Measurements from ENCODE around the gene APCDD1L. TPM values are rescaled to one million over a fixed set of nuclear protein-coding genes. Genes with fewer than 3 reads are reported as not detected.
A peak's percentile ranks its signal among the peaks of the same experiment; 100 is the strongest.

APCDD1L gene
- total and polyA plus RNA-seq, 7 donors: 0.22 to 1.9 (median 0.84) TPM; not detected in 1

- no peaks in the 10 kb centered on the region for H3K27me3 ChIP-seq
- DNase-seq: no peak
- TF ChIP-seq POLR2A (IDR thresholded peaks at IDR 0.05): no peak
- no peak for TF ChIP-seq CTCF (IDR thresholded peaks at IDR 0.05)
- TF ChIP-seq EP300 (IDR thresholded peaks at IDR 0.05): no peak
- no peak for TF ChIP-seq POLR2AphosphoS5 (IDR thresholded peaks at IDR 0.05)
- WGBS, 2 donors: 55 to 70% methylated on average over 2 of the region's 2 CpGs
- no peak overlapping the region for H3K27ac ChIP-seq
- intact Hi-C loops (cut with DNase I): no loop called here
- H3K9me3 ChIP-seq: peaks cover 5 to 11% (median 7%) of the 10 kb centered on the region in 4 donors
- H3K4me3 ChIP-seq: no peak overlapping the region
- H3K36me3 ChIP-seq: no peaks in the 10 kb centered on the region
- H3K4me1 ChIP-seq: no peaks in the 10 kb centered on the region
Measured at GRCh38 chr20:58523971-58524315, 8.7 kb upstream of the APCDD1L start.

GRCh38 chr20:58523072-58523970, 8.1 kb upstream of the APCDD1L start:
- Histone ChIP-seq H3K36me3 (no peaks in the 10 kb centered on the region), H3K27ac (no peak overlapping the region), H3K9me3 (peaks cover 5 to 11% (median 7%) of the 10 kb centered on the region in 4 donors), H3K4me3 (no peak overlapping the region), H3K4me1 (no peaks in the 10 kb centered on the region), H3K27me3 (no peaks in the 10 kb centered on the region)
- WGBS, 2 donors: 64 to 68% methylated on average over 19 of the region's 19 CpGs
- TF ChIP-seq POLR2AphosphoS5 (IDR thresholded peaks at IDR 0.05) (no peak), CTCF (IDR thresholded peaks at IDR 0.05) (no peak), POLR2A (IDR thresholded peaks at IDR 0.05) (no peak), EP300 (IDR thresholded peaks at IDR 0.05) (no peak)
- intact Hi-C loops (cut with DNase I): no loop called here
- peak; percentile 38 for DNase-seq

- Histone ChIP-seq H3K27me3 (no peaks in the 10 kb centered on the region), H3K4me1 (no peaks in the 10 kb centered on the region), H3K4me3 (no peak overlapping the region), H3K36me3 (no peaks in the 10 kb centered on the region), H3K27ac (no peak overlapping the region), H3K9me3 (peaks cover 5 to 9% (median 7%) of the 10 kb centered on the region in 4 donors)
- TF ChIP-seq POLR2AphosphoS5 (IDR thresholded peaks at IDR 0.05) (no peak), EP300 (IDR thresholded peaks at IDR 0.05) (no peak), CTCF (IDR thresholded peaks at IDR 0.05) (no peak), POLR2A (IDR thresholded peaks at IDR 0.05) (no peak)
- DNase-seq: peak; percentile 11
- intact Hi-C loops (cut with DNase I): no loop called here
- WGBS, 2 donors: 62 to 80% methylated on average over 3 of the region's 3 CpGs
Measured at GRCh38 chr20:58522666-58523065, 7.5 kb upstream of the APCDD1L start.

- TF ChIP-seq POLR2A (IDR thresholded peaks at IDR 0.05) (no peak), CTCF (IDR thresholded peaks at IDR 0.05) (no peak), EP300 (IDR thresholded peaks at IDR 0.05) (no peak), POLR2AphosphoS5 (IDR thresholded peaks at IDR 0.05) (no peak)
- H3K27ac ChIP-seq: no peak overlapping the region
- 78 to 83% methylated on average over 10 of the region's 10 CpGs for WGBS, 2 donors
- H3K4me3 ChIP-seq: no peak overlapping the region
- peaks cover 3 to 6% (median 4%) of the 10 kb centered on the region in 4 donors for H3K9me3 ChIP-seq
- no peaks in the 10 kb centered on the region for H3K27me3 ChIP-seq
- no peaks in the 10 kb centered on the region for H3K4me1 ChIP-seq
- peak; percentile 30 for DNase-seq
- no peaks in the 10 kb centered on the region for H3K36me3 ChIP-seq
- intact Hi-C loops (cut with DNase I): no loop called here
Measured at GRCh38 chr20:58521763-58522162, 6.6 kb upstream of the APCDD1L start.

Data from sigmoid colon (tissue), 7 donors.